ENCODE data around the gene SNRPA.

SNRPA gene

DNA sequence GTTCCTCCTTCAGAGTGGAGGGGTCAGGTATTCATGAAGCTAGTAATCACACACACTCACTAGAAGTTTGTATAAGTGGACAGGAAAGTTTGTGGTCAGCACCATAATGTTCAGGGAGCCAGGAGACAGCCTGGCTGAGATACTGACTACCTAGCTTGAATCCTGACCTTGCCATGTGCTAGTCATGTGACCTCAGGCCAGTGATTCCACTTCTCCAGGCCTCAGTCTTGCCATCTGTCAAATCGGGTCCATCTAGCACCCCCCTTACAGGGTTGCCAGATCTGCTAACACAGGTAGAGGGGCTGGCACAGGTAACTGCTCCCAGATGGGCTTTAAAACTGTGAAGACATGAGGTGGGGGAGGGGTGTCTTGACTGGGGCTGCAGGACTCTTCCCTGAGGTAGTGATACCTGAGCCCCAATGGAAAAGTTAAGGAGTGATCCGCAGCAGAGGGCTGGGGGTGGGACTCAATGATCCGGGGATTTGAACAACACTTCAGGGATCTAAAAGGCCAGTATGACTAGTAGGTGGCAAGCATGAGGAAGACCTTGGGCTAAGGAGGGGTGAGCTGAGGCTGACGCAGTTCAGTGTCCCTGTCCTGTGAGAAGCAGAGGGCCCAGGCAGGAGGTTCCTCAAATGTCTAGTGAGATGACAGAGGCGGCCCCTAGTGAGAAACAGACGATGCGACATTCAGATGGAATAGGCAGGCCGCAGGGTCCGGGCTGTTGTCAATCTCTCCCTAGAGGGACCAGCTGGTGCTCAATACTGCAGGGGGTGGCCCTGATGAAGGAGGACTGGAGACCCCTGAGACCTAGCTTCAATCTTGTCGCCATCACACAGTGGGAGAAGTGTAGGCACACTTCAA lies 9.2 kb upstream of the SNRPA start:
- no peaks in the 10 kb centered on the region for H3K27me3 ChIP-seq (replicated peaks)
- TF ChIP-seq, protein P1, sequence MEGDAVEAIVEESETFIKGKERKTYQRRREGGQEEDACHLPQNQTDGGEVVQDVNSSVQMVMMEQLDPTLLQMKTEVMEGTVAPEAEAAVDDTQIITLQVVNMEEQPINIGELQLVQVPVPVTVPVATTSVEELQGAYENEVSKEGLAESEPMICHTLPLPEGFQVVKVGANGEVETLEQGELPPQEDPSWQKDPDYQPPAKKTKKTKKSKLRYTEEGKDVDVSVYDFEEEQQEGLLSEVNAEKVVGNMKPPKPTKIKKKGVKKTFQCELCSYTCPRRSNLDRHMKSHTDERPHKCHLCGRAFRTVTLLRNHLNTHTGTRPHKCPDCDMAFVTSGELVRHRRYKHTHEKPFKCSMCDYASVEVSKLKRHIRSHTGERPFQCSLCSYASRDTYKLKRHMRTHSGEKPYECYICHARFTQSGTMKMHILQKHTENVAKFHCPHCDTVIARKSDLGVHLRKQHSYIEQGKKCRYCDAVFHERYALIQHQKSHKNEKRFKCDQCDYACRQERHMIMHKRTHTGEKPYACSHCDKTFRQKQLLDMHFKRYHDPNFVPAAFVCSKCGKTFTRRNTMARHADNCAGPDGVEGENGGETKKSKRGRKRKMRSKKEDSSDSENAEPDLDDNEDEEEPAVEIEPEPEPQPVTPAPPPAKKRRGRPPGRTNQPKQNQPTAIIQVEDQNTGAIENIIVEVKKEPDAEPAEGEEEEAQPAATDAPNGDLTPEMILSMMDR (IDR thresholded peaks at IDR 0.05; ENCODE audit: low read depth, low read length, missing control alignments): no peak
- in situ Hi-C loops (cut with HindIII; ENCODE audit: low pct_ligation_motif_present, low sequenced_read_pairs): no loop called here
- peaks cover 21% of the 10 kb centered on the region for H3K36me3 ChIP-seq (replicated peaks)
- no peak for DNase-seq
- H3K4me3 ChIP-seq (ENCODE audit: low read depth, low read length): no peak overlapping the region
- H3K27ac ChIP-seq: no peak overlapping the region

DNA sequence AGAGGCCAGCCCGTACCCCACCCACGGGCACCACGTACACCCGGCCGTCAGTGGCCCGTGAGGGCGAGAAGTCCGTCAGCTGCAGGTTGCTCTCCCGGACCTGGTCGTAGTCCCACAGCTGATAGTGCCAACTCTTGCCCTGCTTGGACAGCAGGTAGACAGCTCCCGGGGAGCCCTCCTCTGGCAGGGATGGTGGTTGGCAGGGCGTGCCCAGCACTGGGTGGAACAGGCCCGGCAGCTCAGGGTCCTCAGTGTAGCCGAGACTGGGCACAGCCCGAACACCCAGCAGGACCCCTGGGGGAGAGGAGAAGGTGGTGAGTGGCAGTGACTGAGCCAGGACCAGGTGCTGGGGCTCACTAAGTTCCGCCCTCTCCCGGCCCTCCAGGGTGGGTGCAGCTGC lies 8.5 kb upstream of the SNRPA start:
- no peak overlapping the region for H3K27ac ChIP-seq
- in situ Hi-C loops (cut with HindIII; ENCODE audit: low pct_ligation_motif_present, low sequenced_read_pairs): no loop called here
- no peak for DNase-seq
- no peak overlapping the region for H3K4me3 ChIP-seq (ENCODE audit: low read depth, low read length)
- H3K36me3 ChIP-seq (replicated peaks): peaks cover 14% of the 10 kb centered on the region
- no peaks in the 10 kb centered on the region for H3K27me3 ChIP-seq (replicated peaks)
- TF ChIP-seq, protein P1 (IDR thresholded peaks at IDR 0.05; ENCODE audit: low read depth, low read length, missing control alignments): no peak

DNA sequence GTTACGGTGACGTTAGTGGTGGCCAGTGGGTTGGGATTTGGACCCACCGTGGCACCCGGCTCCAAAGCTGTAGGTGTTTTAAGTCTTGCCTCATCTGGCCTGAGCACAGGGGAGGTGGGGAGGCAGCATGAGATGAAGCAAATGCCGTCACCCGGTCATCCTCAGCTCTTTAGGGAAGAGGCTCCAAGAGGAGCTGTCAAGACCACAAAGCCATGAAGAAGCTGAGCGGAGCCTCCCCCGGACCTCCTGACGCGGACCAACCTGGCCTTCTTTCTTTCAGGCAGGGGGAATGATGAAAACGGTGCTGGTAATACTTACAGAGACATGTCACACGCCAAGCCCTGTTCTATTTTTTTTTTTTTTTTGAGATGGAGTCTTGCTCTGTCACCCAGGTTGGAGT lies 8.1 kb upstream of the SNRPA start:
- in situ Hi-C loops (cut with HindIII; ENCODE audit: low pct_ligation_motif_present, low sequenced_read_pairs): no loop called here
- TF ChIP-seq, protein P1 (IDR thresholded peaks at IDR 0.05; ENCODE audit: low read depth, low read length, missing control alignments): no peak
- Histone ChIP-seq H3K27me3 (replicated peaks) (no peaks in the 10 kb centered on the region), H3K27ac (no peak overlapping the region), H3K4me3 (ENCODE audit: low read depth, low read length) (no peak overlapping the region), H3K36me3 (replicated peaks) (peaks cover 12% of the 10 kb centered on the region)
- DNase-seq: no peak

DNA sequence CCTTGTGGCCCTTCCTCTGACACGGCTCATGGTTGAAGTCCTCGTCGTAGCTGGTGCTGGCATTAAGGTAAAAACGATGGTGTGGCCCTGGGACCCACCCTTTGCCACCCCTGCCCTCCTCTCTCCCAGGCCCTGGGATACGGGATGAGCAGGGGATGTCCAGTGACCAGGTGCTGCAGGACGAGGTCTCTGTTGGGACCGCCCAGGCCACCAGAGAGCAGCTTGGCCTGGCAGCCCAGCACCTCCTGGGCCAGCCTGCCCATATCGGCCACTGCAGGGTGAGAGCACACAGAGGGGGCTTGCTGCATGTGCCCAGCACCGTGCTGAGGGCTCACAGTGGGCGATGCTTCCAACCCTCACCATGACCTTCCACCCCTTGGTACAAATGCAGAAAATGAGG lies 7.1 kb upstream of the SNRPA start:
- Histone ChIP-seq H3K27me3 (replicated peaks) (no peaks in the 10 kb centered on the region), H3K36me3 (replicated peaks) (peaks cover 9% of the 10 kb centered on the region), H3K27ac (no peak overlapping the region), H3K4me3 (ENCODE audit: low read depth, low read length) (no peak overlapping the region)
- in situ Hi-C loops (cut with HindIII; ENCODE audit: low pct_ligation_motif_present, low sequenced_read_pairs): no loop called here
- DNase-seq: no peak
- TF ChIP-seq, protein P1 (IDR thresholded peaks at IDR 0.05; ENCODE audit: low read depth, low read length, missing control alignments): no peak

DNA sequence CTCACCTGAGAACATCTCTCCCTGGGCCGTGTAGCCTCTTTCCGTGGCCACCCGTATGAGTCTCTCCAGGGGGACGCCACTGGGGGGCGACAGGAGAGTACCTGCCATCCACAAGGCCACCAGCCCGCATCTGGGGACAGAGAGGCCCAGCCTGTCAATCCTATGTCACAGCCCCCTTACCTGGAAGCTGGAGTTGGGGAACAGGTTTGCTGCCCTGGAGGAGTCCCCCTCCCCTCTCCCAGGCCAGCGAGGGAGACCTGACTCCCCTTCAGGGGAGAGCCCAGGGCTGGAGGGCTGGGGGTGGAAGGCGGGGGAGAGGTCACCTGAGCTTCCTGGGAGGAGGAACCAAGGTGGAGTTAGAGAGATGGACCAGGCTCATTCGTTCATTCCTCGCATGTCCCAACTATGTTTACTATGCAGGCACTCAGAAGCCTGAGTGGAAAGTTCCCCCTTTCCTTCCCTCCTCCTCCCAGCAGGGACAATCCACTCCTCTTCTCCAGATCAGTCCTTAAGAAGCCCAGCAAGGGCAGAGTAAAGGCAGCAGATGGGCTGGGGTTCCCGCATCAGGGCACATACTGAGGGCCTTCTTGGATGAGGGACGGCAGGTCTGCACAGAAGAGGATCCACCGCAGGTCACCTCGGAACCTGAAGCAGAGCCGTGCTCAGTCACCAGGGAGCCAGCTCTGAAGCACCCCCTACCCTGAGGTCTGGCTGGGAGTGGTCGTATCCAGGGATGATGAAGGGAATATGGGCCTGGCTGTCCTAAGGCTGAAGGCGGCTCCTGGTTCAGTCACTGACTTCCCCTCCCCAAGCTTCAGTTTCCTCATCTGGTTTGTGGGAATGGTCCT lies 6.2 kb upstream of the SNRPA start:
- Histone ChIP-seq H3K27me3 (replicated peaks) (no peaks in the 10 kb centered on the region), H3K36me3 (replicated peaks) (peaks cover 4% of the 10 kb centered on the region), H3K27ac (no peak overlapping the region), H3K4me3 (ENCODE audit: low read depth, low read length) (no peak overlapping the region)
- TF ChIP-seq, protein P1 (IDR thresholded peaks at IDR 0.05; ENCODE audit: low read depth, low read length, missing control alignments): no peak
- in situ Hi-C loops (cut with HindIII; ENCODE audit: low pct_ligation_motif_present, low sequenced_read_pairs): no loop called here
- no peak for DNase-seq

Data from brain microvascular endothelial cell (primary cell).